ENCODE measurements around the gene ZFPL1.

DNA sequence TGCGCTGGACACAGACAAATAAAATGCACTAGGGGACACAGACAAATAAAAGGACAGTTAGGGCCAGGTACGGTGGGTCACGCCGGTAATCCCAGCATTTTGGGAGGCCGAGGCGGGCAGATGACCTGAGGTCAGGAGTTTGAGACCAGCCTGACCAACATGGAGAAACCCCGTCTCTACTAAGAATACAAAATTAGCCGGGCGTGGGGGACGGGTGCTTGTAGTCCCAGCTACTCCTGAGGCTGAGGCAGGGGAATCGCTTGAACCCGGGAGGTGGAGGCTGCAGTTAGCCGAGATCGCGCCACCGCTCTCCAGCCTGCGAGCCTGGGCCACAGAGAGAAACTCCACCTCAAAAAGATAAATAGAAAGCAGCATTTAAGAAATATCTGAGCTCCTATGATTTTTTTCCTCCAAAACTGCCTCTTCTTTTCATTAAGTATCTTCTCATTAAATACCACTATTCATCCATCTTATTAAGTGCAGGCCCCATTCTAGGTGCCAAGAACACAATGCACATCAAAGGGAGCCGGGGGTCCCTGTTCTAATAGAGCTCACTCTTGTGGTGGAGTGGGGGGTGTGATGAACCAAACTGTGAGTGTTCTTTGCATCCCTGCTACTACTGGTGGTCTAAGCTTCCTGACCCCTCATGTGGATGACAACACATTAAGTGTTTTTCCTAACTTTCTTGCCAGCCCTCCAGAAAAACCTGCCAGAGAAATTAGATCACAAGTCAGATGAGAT, 34.2 kb downstream of the ZFPL1 start:
- TF ChIP-seq POLR2AphosphoS5 (IDR thresholded peaks at IDR 0.05; ENCODE audit: low read depth, low read length) (no peak), SIN3A (IDR thresholded peaks at IDR 0.05; ENCODE audit: borderline replicate concordance, insufficient read depth, low read length) (no peak), TAF1 (IDR thresholded peaks at IDR 0.05; ENCODE audit: borderline replicate concordance, insufficient read depth, low read length) (no peak), FOXP2 (optimal IDR thresholded peaks at IDR 0.05; ENCODE audit: borderline replicate concordance, extremely low read depth, extremely low read length, insufficient read depth) (no peak)
- TF ChIP-seq, protein P1, sequence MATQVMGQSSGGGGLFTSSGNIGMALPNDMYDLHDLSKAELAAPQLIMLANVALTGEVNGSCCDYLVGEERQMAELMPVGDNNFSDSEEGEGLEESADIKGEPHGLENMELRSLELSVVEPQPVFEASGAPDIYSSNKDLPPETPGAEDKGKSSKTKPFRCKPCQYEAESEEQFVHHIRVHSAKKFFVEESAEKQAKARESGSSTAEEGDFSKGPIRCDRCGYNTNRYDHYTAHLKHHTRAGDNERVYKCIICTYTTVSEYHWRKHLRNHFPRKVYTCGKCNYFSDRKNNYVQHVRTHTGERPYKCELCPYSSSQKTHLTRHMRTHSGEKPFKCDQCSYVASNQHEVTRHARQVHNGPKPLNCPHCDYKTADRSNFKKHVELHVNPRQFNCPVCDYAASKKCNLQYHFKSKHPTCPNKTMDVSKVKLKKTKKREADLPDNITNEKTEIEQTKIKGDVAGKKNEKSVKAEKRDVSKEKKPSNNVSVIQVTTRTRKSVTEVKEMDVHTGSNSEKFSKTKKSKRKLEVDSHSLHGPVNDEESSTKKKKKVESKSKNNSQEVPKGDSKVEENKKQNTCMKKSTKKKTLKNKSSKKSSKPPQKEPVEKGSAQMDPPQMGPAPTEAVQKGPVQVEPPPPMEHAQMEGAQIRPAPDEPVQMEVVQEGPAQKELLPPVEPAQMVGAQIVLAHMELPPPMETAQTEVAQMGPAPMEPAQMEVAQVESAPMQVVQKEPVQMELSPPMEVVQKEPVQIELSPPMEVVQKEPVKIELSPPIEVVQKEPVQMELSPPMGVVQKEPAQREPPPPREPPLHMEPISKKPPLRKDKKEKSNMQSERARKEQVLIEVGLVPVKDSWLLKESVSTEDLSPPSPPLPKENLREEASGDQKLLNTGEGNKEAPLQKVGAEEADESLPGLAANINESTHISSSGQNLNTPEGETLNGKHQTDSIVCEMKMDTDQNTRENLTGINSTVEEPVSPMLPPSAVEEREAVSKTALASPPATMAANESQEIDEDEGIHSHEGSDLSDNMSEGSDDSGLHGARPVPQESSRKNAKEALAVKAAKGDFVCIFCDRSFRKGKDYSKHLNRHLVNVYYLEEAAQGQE (IDR thresholded peaks at IDR 0.05; ENCODE audit: insufficient read depth in 1 of 2, low read depth in 2 of 2, low read length in 2 of 2): no peak

Data from PFSK-1 (cell line).